GM18519 (cell line): Measurements from ENCODE around the gene NRN1L.
"Not testable (repeated sequence)": the region's sequence is repeated elsewhere in the genome, so short reads cannot be mapped to it uniquely, and the experiment has no call there.

Source experiments
- ATAC-seq: cut with Tn5 transposase; IDR thresholded peaks from one replicate; pipeline ENCODE4 v1.9.1; 2021; ENCODE audit warnings: mild to moderate bottlenecking, moderate library complexity; ENCODE audit not compliant: unreplicated experiment, low FRiP score

Gene NRN1L

DNA sequence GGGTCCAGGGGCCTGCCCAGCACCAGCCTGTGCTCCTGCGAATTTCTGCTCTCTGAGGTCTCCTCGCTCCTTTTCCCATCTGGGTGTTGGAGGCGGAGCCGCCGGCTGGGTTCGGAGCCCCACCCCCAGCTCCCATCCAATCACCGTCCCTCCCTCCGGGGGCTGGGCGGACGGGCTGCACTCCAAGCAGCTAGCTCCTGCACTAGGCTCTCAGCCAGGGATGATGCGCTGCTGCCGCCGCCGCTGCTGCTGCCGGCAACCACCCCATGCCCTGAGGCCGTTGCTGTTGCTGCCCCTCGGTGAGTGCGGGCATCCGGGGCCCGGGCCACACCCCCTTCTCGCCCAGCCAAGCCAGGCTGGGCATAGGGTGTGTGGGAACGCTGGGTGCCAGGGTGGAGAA is at the start of gene NRN1L:
Gene NRN1L (plus strand): TSS at position 202 of the 400 bp plus-strand sequence. CDS start 19 bp downstream, at position 221.
- ATAC-seq, result no peak

DNA sequence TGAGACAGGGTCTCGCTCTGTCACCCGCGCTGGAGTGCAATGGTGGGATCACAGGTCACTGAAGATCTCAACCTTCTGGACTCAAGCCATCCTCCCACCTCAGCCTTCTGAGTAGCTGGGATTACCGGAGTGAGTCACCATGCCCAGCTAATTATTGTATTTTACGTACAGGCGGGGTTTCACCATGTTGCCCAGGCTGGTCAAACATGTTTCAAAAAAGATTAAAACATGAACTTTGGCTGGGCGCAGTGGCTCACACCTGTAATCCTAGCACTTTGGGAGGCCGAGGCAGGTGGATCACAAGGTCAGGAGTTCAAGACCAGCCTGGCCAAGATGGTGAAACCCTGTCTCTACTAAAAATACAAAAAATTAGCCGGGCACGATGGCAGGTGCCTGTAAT is 47.5 kb upstream of the NRN1L start:
- ATAC-seq, result not testable (repeated sequence)

- ATAC-seq, result no peak
These were observed 46.9 kb upstream of the NRN1L start for GRCh38 chr16:67837811-67838210.

DNA sequence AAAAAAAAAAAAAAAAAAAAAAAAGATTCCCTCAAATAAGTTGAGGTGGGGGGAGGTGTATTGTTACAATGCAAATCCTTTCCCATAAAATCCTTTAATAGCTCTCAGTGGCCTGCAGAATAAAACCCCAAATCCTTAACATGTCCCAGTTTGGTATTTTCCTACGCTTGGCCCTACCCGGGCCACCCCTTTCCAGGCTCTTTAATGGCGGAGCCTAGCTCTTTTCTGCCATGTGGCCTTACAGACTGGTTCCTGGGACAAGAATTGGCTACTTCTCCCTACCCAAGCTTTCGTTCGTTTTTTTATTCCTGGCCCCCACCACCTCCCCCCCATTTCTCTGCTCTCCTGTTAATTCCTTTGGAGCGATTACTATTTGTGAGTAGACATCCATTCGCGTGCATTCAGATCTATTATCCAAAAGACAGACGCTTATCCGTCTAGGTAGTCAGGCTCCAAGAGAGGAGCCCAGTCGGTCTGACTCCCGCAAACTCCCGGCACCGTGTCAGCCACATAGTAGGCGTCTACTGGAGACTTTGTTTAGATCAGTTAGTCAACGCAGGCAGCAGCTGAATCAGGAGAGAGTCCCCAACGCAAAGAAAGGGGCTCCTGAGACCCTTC is 43.4 kb upstream of the NRN1L start:
- ATAC-seq, result no peak

DNA sequence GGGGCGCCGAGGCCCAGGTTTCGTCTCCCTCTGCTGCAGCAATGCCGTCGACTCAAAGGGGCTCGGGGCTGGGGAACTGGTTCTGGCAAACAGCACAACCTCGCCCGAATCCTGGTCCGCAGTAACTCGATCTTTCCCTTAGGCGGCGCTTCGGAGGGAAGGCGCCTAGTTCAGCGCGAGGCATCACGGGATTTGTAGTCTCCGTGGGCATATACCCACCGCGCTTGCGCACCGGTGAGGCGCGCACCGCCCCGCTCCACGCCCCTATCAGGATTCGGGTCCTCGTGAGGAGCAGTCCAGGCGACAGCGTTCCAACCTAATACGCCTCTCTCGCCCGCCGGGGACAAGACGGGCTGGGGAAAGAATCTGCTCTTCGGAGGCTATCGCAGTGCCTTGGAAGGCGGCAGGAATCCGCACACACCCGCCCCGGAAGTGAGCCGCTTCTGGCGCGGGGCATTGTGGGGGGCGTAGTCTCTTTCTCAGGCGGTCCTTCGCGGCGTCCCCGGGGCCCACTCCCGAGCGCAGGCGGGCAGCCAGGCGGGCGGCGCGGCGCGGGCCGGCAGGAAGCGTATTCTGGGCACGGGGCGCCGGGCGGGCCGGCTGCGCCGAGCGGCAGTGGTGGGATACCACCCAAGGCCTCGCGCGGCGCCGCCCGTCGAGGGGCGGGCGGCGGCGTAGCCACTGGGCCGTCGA is 42.7 kb upstream of the NRN1L start, which contains the start of gene THAP11:
Gene THAP11 (plus strand): TSS at position 505 of the 693 bp plus-strand sequence. CDS start 235 bp downstream, outside the sequence.
- peak; percentile 46 for ATAC-seq

DNA sequence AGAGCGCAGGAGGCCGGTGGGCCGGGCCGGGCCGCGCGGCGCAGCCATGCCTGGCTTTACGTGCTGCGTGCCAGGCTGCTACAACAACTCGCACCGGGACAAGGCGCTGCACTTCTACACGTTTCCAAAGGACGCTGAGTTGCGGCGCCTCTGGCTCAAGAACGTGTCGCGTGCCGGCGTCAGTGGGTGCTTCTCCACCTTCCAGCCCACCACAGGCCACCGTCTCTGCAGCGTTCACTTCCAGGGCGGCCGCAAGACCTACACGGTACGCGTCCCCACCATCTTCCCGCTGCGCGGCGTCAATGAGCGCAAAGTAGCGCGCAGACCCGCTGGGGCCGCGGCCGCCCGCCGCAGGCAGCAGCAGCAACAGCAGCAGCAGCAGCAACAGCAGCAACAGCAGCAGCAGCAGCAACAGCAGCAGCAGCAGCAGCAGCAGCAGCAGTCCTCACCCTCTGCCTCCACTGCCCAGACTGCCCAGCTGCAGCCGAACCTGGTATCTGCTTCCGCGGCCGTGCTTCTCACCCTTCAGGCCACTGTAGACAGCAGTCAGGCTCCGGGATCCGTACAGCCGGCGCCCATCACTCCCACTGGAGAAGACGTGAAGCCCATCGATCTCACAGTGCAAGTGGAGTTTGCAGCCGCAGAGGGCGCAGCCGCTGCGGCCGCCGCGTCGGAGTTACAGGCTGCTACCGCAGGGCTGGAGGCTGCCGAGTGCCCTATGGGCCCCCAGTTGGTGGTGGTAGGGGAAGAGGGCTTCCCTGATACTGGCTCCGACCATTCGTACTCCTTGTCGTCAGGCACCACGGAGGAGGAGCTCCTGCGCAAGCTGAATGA is 42.0 kb upstream of the NRN1L start:
- peak; percentile 6 for ATAC-seq

GRCh38 chr16:67843343-67843765 is 41.3 kb upstream of the NRN1L start:
- ATAC-seq, result no peak

GRCh38 chr16:67844497-67844896 is 40.2 kb upstream of the NRN1L start:
- no peak for ATAC-seq

DNA sequence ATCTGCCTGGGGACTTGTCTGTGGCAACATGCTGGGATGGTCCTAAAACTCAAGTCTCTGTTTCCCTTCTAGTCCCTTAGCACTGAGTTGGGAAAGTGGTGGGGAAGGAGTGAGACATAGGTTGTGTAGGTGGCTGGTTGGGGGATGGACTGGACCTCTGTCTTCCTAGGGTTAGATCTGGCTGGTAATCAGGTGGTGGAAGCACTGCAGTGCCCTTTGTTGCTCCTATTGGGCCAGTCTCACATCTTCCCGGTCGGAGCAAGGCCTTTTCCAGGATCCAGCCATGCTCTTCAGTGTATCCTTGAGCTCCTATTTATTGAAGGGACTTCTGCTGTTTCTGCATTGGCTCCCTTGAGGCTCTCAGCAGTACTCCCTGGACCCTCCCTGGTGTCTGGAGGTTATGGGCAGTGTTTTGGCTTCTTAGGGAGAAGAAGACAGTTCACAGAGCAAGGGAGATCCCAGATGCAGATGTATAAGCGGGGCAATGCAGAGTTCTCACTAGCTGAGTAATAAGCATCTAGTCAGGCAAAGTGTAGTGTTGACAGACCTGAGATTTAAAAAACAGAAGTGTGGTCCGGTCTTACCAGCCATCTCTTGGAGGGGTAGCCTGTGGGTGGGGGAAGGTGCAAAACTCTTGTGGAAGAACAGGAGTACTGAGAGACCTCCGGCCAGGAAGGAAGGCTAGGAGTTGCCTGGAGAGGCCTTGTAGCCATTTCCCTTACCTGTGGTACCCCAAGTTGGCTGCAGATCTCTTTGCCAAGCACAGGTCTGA is 39.2 kb upstream of the NRN1L start:
- ATAC-seq, result no peak

DNA sequence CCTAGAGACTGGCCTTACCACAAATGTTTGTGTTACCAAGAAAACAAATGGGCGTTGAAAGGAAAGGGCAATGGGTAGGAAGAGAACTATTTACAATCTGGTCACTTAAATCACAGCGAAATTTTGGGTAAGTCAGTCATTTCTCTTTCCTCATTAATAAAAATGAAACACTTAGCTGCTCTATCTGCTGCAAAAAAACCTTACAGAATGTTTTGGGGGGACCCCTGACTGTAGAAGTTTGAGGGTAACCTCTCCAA is 38.7 kb upstream of the NRN1L start:
- ATAC-seq, result no peak

DNA sequence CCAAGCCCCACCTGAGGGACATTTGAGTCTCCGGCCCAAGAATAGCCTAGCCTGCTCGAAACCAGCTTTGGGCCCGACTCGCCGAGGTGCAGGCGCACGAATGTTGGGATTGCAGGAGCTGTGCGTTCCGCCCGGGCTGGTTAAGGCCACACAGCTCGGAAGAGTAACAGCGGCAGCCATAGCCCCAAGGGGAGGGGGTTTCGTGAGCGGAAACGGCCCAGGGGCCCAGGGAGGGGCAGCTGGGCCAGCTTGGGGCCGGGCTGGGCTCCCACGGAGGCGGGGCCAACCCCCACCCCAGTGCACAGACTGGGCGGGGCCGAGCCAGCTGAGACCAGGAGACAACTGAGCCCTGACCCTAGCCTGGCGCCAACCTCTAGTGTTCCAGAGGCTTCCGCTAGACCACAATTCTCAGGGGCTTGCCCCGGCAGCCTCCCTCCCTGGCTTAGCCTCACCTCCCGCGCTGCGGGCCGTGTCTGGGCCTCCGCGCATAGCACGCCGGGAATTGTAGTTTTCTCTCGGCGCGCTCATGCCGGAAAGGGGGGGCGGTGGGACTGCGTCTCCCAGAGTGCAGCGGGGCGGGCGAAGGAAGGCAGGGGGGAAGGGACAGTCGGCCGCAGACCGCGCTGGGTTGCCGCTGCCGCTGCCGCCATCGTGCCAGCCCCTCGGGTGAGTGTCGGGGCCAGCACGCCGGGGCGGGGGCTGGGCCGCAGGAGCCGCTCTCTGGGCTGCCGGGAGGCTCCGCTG is 38.2 kb upstream of the NRN1L start, which contains the start of gene NUTF2:
Gene NUTF2 (plus strand): TSS at position 614 of the 744 bp plus-strand sequence. CDS start 18,198 bp downstream, outside the sequence.
- peak; percentile 37 for ATAC-seq

GRCh38 chr16:67847064-67847861 is 37.4 kb upstream of the NRN1L start, which contains the start of gene CENPT:
CENPT (minus strand) TSS chr16:67847693; CDS start chr16:67833859, 13,834 bp downstream.
- ATAC-seq, result peak; percentile 22

- ATAC-seq, result no peak
These were observed 36.6 kb upstream of the NRN1L start for GRCh38 chr16:67848118-67848517.

GRCh38 chr16:67853670-67854069 is 31.0 kb upstream of the NRN1L start:
- no peak for ATAC-seq

- ATAC-seq, result no peak
These were observed 28.9 kb upstream of the NRN1L start for GRCh38 chr16:67855789-67856188.

GRCh38 chr16:67856927-67857546 is 27.6 kb upstream of the NRN1L start:
- ATAC-seq, result no peak

DNA sequence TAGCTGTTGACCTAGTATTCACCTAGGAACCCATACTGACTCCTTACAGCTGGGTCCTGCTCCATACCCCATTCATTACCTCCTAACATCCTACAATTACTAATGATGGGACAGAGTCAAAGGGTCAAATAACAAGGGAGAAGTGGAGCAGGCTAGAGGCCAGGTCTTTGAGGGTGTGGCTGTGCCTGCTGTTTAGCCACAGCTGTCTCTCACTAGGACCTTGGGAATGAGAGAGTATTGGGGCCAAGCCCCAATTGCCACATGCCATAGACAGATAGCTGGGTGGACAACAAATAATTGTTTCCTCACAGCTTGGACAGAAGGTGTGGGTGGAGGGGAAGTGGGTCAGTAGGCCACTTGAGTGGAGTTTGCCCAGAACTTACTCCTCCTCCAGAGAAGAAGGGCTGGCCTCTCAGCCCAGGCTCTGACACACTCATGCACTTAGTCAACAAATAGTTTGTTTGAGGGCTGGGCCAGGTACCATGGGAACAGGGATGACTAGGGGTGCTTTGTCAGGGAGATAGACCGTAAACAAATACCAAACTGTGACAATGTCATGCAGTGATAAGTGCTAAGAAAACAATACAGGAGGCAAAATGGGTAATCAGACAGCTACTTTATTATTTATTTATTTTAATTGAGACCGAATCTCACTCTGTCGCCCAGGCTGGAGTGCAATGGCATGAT is 27.0 kb upstream of the NRN1L start:
- no peak for ATAC-seq

DNA sequence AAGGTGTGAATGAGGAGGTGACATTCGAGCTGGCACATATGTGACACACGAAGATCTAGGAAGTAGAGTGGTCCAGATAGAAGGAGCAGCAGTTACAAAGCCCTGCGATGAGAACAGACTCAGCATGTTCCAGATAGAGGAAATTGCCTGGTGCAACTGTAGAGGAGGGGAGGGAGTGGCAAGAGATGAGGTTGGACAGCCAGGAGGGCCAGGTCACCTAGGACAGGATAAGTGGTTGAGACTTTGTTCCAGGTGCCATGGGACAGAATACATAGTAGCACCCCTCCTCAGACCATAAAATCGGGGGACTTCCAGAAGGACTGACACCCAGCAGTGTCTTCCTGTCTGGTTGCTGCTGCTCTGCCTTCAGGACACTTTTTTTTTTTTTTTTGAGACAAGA is 26.2 kb upstream of the NRN1L start:
- no peak for ATAC-seq
